ENCODE measurements around the gene KCNK13.

DNA sequence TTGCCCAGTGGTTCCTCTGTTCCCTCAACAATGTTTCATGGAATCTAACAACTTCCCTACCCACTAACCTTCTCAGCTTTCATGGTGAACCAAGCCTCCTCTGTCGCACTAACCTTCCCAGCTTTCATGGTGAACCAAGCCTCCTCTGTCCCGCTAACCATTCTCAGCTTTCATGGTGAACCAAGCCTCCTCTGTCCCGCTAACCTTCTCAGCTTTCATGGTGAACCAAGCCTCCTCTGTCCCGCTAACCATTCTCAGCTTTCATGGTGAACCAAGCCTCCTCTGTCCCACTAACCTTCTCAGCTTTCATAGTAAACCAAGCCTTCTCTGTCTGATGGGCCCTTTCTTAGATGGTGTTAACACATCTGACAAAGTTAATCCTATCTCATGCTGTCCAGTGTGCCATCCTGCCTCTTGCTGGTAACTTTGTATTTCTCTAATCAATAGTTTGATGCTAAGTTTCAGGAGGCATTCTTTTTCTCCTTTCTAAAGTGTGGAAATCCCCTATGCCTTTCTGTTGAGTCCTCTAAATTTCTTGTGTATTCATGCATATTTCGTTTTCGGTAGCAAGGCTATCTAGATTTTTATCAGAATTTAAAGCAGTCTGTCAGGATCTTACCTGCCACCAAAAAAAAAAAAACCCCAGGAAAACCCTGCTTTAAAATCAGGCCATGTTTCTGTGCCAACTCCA is 26.8 kb upstream of the KCNK13 start:
- TF ChIP-seq, protein P1, sequence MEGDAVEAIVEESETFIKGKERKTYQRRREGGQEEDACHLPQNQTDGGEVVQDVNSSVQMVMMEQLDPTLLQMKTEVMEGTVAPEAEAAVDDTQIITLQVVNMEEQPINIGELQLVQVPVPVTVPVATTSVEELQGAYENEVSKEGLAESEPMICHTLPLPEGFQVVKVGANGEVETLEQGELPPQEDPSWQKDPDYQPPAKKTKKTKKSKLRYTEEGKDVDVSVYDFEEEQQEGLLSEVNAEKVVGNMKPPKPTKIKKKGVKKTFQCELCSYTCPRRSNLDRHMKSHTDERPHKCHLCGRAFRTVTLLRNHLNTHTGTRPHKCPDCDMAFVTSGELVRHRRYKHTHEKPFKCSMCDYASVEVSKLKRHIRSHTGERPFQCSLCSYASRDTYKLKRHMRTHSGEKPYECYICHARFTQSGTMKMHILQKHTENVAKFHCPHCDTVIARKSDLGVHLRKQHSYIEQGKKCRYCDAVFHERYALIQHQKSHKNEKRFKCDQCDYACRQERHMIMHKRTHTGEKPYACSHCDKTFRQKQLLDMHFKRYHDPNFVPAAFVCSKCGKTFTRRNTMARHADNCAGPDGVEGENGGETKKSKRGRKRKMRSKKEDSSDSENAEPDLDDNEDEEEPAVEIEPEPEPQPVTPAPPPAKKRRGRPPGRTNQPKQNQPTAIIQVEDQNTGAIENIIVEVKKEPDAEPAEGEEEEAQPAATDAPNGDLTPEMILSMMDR (IDR thresholded peaks at IDR 0.05; ENCODE audit: borderline replicate concordance, extremely low read depth, low read length, poor library complexity, severe bottlenecking): no peak
- TF ChIP-seq EZH2 (IDR thresholded peaks at IDR 0.05; ENCODE audit: borderline replicate concordance, low read depth, low read length, severe bottlenecking): no peak

Data from DND-41 (cell line).